Heart left ventricle (tissue), 16 donors: Measurements from ENCODE around the gene RGL3. TPM values are rescaled to one million over a fixed set of nuclear protein-coding genes. Genes with fewer than 3 reads are reported as not detected.
A peak's percentile ranks its signal among the peaks of the same experiment; 100 is the strongest.

Source experiments
- ATAC-seq, 4 donors: fragments of 200-7000 bp; cut with Tn5 transposase; one replicate each; pipeline ENCODE4 v1.9.1; 2020 to 2022; ENCODE audit warnings: moderate library complexity in 4 of 4, mild to moderate bottlenecking in 3 of 4, moderate number of reproducible peaks in 1 of 4
- DNase-seq, 5 donors: peaks; one replicate each; pipeline ENCODE4 v3.0.0-alpha.2; 2020
- H3K27ac ChIP-seq, 12 donors: fragments of 200-600 bp; sonication (generic) in 4 of 12; one replicate each; pipeline versions ENCODE4 v1.5.0 to v1.8.0; 2016 to 2022; ENCODE audit warnings: mild to moderate bottlenecking in 2 of 12
- H3K27me3 ChIP-seq, 9 donors: fragments of 200-600 bp; sonication (generic) in 2 of 9; one replicate each; pipeline versions ENCODE4 v1.5.1 to v1.8.0; 2016 to 2022; ENCODE audit warnings: mild to moderate bottlenecking in 3 of 9
- H3K36me3 ChIP-seq, 9 donors: fragments of 200-600 bp; sonication (generic) in 2 of 9; one replicate each; pipeline versions ENCODE4 v1.5.0 to v1.8.0; 2018 to 2022; ENCODE audit warnings: mild to moderate bottlenecking in 2 of 9
- H3K4me1 ChIP-seq, 12 donors: fragments of 200-600 bp; sonication (generic) in 4 of 12; one replicate each; pipeline versions ENCODE4 v1.5.0 to v1.8.0; 2016 to 2022; ENCODE audit warnings: mild to moderate bottlenecking in 3 of 12
- H3K4me3 ChIP-seq, 12 donors: fragments of 200-600 bp; sonication (generic) in 4 of 12; one replicate each; pipeline versions ENCODE4 v1.5.0 to v1.8.0; 2017 to 2022; ENCODE audit warnings: mild to moderate bottlenecking in 9 of 12, moderate library complexity in 4 of 12
- H3K9me3 ChIP-seq, 12 donors: fragments of 200-600 bp; sonication (generic) in 4 of 12; one replicate each; pipeline versions ENCODE4 v1.5.0 to v1.8.0; 2016 to 2022; ENCODE audit warnings: mild to moderate bottlenecking in 1 of 12
- CTCF ChIP-seq, 12 donors: fragments of 200-600 bp; sonication (generic) in 4 of 12; IDR thresholded peaks; one replicate each; pipeline versions ENCODE4 v1.5.0 to v1.8.0; 2018 to 2022; ENCODE audit warnings: antibody characterized with exemption in 12 of 12, mild to moderate bottlenecking in 5 of 12
- POLR2A ChIP-seq, 2 donors: fragments of 450-650 bp; IDR thresholded peaks; one replicate each; pipeline ENCODE4 v1.6.1; 2017; ENCODE audit warnings: antibody characterized with exemption in 2 of 2, mild to moderate bottlenecking in 2 of 2, moderate library complexity in 2 of 2
- WGBS, 4 donors: extraction: QIAGEN DNeasy Blood & Tissue Kit in 2 of 4; methylation state at CpG; one replicate each; pipeline versions ENCODE4 v1.1.5 to v1.1.7; 2013 to 2018; 5-methylcytosine and 5-hydroxymethylcytosine counted together
- intact Hi-C, 10 donors: fragments of 100-400 bp; cut with DNase I; formaldehyde crosslinking; loops; one replicate each; pipeline versions ENCODE4 v1.11.1 to v1.14.2; 2022
- polyA plus RNA-seq, 2 donors: library from polyadenylated mRNA; stranded (reverse); fragments of 200-250 nt; gene quantifications; one replicate each; pipeline ENCODE4 v1.2.3, GENCODE V29; 2013
- total RNA-seq, 9 donors: library from RNA; depleted of rRNA in 2 of 9; stranded (reverse); fragments of >200 nt in 2 of 9; fragmentation: NEBNext Ultra II Directional in 3 of 9; extraction: Animal tissue kit (Norgen Biotek cat#: 25700) in 3 of 9; gene quantifications; one replicate each; pipeline versions ENCODE4 v1.1.0 to v1.2.4, GENCODE V29; 2016 to 2023
- donor health status: ischemic (EF 13 %, LVEDD 7.1; RV severe dilation, severe dysfunction).
- donor health status: healthy with polysubstance abuse.
- donor health status: DM: no; HTN: yes; CAD: no.
- donor health status: DM: no; HTN: no; CAD: no.
- donor health status: ischemic (EF 25% LVEDD 6.9; RV normal size, moderate dysfunction).
- donor health status: ischemic (EF 25% LVEDD 5.7; RV mildly dilated, moderate dysfunction).
- donor health status: healthy.
- donor health status: DM: yes; HTN: yes; CAD: no.
- donor health status: ischemic (EF 35%, LVEDD 5.7; RV mildly dilated, moderate dysfunction).
- donor health status: nonischemic (EF 11% LVEDD 7.7; RV severe dilation, severe dysfunction).
- donor health status: DM: yes; HTN: yes; CAD: no.
- donor health status: PGD.
- donor health status: ischemic (EF 29% LVEDD 5.4; RV normal size, mild dysfunction).
- donor health status: nonischemic (EF 23%, LVEDD 6.1; RV moderate dilation, normal function).

Gene RGL3
- total and polyA plus RNA-seq, 11 donors = 2.1 to 11.3 (median 4.0) TPM

DNA sequence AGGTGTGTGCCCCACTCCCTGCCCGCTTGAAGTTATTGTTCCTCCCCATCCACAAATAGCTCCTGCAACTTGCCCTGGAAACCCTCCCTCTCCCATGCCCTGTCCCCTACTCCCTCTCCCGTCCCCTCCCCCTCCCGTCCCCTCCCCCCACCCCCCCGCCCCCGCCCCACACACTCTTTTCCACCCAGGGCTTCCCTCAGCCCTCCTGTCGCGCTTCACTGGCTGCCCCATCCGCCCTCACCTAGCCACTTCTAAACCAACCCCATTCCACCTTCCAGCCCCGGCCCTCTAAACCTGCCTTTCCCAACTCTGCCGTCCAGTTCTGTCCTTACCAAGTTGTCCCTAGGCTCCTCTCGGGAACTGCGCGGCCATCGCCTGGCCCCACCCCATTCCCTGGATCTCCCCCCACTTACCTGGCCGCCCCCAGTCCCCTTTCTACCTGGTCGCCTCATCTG is 993 bp downstream of the RGL3 start:
- no peaks in the 10 kb centered on the region for H3K36me3 ChIP-seq
- intact Hi-C loops = loop anchor here in 1 of 10 donors (5.0 kb wide), 1 partner anchor 36 kb away; the partner anchor contains the start of gene EPOR
- TF ChIP-seq CTCF (IDR thresholded peaks at IDR 0.05) (no peak), POLR2A (IDR thresholded peaks at IDR 0.05) (no peak)
- peaks cover 0 to 73% (median 52%) of the 10 kb centered on the region in 9 donors for H3K27me3 ChIP-seq
- peak overlapping the region; percentile 29 to 63 (median 53) for H3K4me3 ChIP-seq
- no peaks in the 10 kb centered on the region for H3K9me3 ChIP-seq
- H3K4me1 ChIP-seq = peaks cover 4 to 46% (median 27%) of the 10 kb centered on the region in 12 donors
- 9 to 18% (median 13%) methylated on average over 14 to 16 of the region's 16 CpGs for WGBS, 4 donors
- DNase-seq (no peak), ATAC-seq (no peak)
- peak overlapping the region in 4 of 12 donors; percentile 32 to 81 (median 70) for H3K27ac ChIP-seq

GRCh38 chr19:11416346-11417052 is 2.6 kb downstream of the RGL3 start:
- H3K9me3 ChIP-seq = no peaks in the 10 kb centered on the region
- no peak for DNase-seq
- intact Hi-C loops = loop anchor here in 1 of 10 donors (5.0 kb wide), 1 partner anchor 34 kb away; the partner anchor contains the start of gene EPOR
- WGBS, 4 donors = 87 to 92% (median 92%) methylated on average over 17 of the region's 17 CpGs
- ATAC-seq = no peak
- H3K27ac ChIP-seq = no peak overlapping the region
- peaks cover 0 to 57% (median 40%) of the 10 kb centered on the region in 9 donors for H3K27me3 ChIP-seq
- H3K4me3 ChIP-seq = no peak overlapping the region
- H3K36me3 ChIP-seq = peaks cover 0 to 2% (median 0%) of the 10 kb centered on the region in 9 donors
- peaks cover 0 to 33% (median 17%) of the 10 kb centered on the region in 12 donors for H3K4me1 ChIP-seq
- no peak for TF ChIP-seq CTCF (IDR thresholded peaks at IDR 0.05)
- no peak for TF ChIP-seq POLR2A (IDR thresholded peaks at IDR 0.05)

- Histone ChIP-seq H3K36me3 (peaks cover 0 to 5% (median 0%) of the 10 kb centered on the region in 9 donors), H3K4me1 (peaks cover 0 to 14% (median 4%) of the 10 kb centered on the region in 12 donors), H3K4me3 (no peak overlapping the region), H3K9me3 (no peaks in the 10 kb centered on the region), H3K27ac (no peak overlapping the region), H3K27me3 (peaks cover 0 to 39% (median 22%) of the 10 kb centered on the region in 9 donors)
- DNase-seq = no peak
- intact Hi-C loops = no loop called here
- WGBS, 4 donors = 82 to 89% (median 85%) methylated on average over 2 of the region's 2 CpGs
- TF ChIP-seq CTCF (IDR thresholded peaks at IDR 0.05) (no peak), POLR2A (IDR thresholded peaks at IDR 0.05) (no peak)
- no peak for ATAC-seq
Observed at GRCh38 chr19:11414544-11414943, 4.6 kb downstream of the RGL3 start.

- no peak for ATAC-seq
- DNase-seq = no peak
- Histone ChIP-seq H3K27me3 (peaks cover 0 to 17% (median 0%) of the 10 kb centered on the region in 9 donors), H3K4me3 (no peak overlapping the region), H3K4me1 (peaks cover 0 to 9% (median 0%) of the 10 kb centered on the region in 12 donors), H3K36me3 (peaks cover 0 to 5% (median 0%) of the 10 kb centered on the region in 9 donors), H3K27ac (no peak overlapping the region), H3K9me3 (no peaks in the 10 kb centered on the region)
- WGBS, 4 donors = 68 to 78% (median 70%) methylated on average over 8 of the region's 8 CpGs
- intact Hi-C loops = no loop called here
- TF ChIP-seq CTCF (IDR thresholded peaks at IDR 0.05) = no peak
- TF ChIP-seq POLR2A (IDR thresholded peaks at IDR 0.05) = no peak
Observed at GRCh38 chr19:11410682-11411081, 8.4 kb downstream of the RGL3 start.
